Heart left ventricle (tissue), 16 donors: ENCODE data around the gene ILF2. TPM values are rescaled to one million over a fixed set of nuclear protein-coding genes. Genes with fewer than 3 reads are reported as not detected.

Source experiments
- ATAC-seq, 4 donors: fragments of 200-7000 bp; cut with Tn5 transposase; one replicate each; pipeline ENCODE4 v1.9.1; 2020 to 2022; ENCODE audit warnings: moderate library complexity in 4 of 4, mild to moderate bottlenecking in 3 of 4, moderate number of reproducible peaks in 1 of 4
- DNase-seq, 5 donors: peaks; one replicate each; pipeline ENCODE4 v3.0.0-alpha.2; 2020
- H3K27ac ChIP-seq, 12 donors: fragments of 200-600 bp; sonication (generic) in 4 of 12; one replicate each; pipeline versions ENCODE4 v1.5.0 to v1.8.0; 2016 to 2022; ENCODE audit warnings: mild to moderate bottlenecking in 2 of 12
- H3K27me3 ChIP-seq, 9 donors: fragments of 200-600 bp; sonication (generic) in 2 of 9; one replicate each; pipeline versions ENCODE4 v1.5.1 to v1.8.0; 2016 to 2022; ENCODE audit warnings: mild to moderate bottlenecking in 3 of 9
- H3K36me3 ChIP-seq, 9 donors: fragments of 200-600 bp; sonication (generic) in 2 of 9; one replicate each; pipeline versions ENCODE4 v1.5.0 to v1.8.0; 2018 to 2022; ENCODE audit warnings: mild to moderate bottlenecking in 2 of 9
- H3K4me1 ChIP-seq, 12 donors: fragments of 200-600 bp; sonication (generic) in 4 of 12; one replicate each; pipeline versions ENCODE4 v1.5.0 to v1.8.0; 2016 to 2022; ENCODE audit warnings: mild to moderate bottlenecking in 3 of 12
- H3K4me3 ChIP-seq, 12 donors: fragments of 200-600 bp; sonication (generic) in 4 of 12; one replicate each; pipeline versions ENCODE4 v1.5.0 to v1.8.0; 2017 to 2022; ENCODE audit warnings: mild to moderate bottlenecking in 9 of 12, moderate library complexity in 4 of 12
- H3K9me3 ChIP-seq, 12 donors: fragments of 200-600 bp; sonication (generic) in 4 of 12; one replicate each; pipeline versions ENCODE4 v1.5.0 to v1.8.0; 2016 to 2022; ENCODE audit warnings: mild to moderate bottlenecking in 1 of 12
- CTCF ChIP-seq, 12 donors: fragments of 200-600 bp; sonication (generic) in 4 of 12; IDR thresholded peaks; one replicate each; pipeline versions ENCODE4 v1.5.0 to v1.8.0; 2018 to 2022; ENCODE audit warnings: antibody characterized with exemption in 12 of 12, mild to moderate bottlenecking in 5 of 12
- POLR2A ChIP-seq, 2 donors: fragments of 450-650 bp; IDR thresholded peaks; one replicate each; pipeline ENCODE4 v1.6.1; 2017; ENCODE audit warnings: antibody characterized with exemption in 2 of 2, mild to moderate bottlenecking in 2 of 2, moderate library complexity in 2 of 2
- WGBS, 4 donors: extraction: QIAGEN DNeasy Blood & Tissue Kit in 2 of 4; methylation state at CpG; one replicate each; pipeline versions ENCODE4 v1.1.5 to v1.1.7; 2013 to 2018; 5-methylcytosine and 5-hydroxymethylcytosine counted together
- intact Hi-C, 10 donors: fragments of 100-400 bp; cut with DNase I; formaldehyde crosslinking; loops; one replicate each; pipeline versions ENCODE4 v1.11.1 to v1.14.2; 2022
- polyA plus RNA-seq, 2 donors: library from polyadenylated mRNA; stranded (reverse); fragments of 200-250 nt; gene quantifications; one replicate each; pipeline ENCODE4 v1.2.3, GENCODE V29; 2013
- total RNA-seq, 9 donors: library from RNA; depleted of rRNA in 2 of 9; stranded (reverse); fragments of >200 nt in 2 of 9; fragmentation: NEBNext Ultra II Directional in 3 of 9; extraction: Animal tissue kit (Norgen Biotek cat#: 25700) in 3 of 9; gene quantifications; one replicate each; pipeline versions ENCODE4 v1.1.0 to v1.2.4, GENCODE V29; 2016 to 2023
- donor health status: ischemic (EF 13 %, LVEDD 7.1; RV severe dilation, severe dysfunction).
- donor health status: healthy with polysubstance abuse.
- donor health status: DM: no; HTN: yes; CAD: no.
- donor health status: DM: no; HTN: no; CAD: no.
- donor health status: ischemic (EF 25% LVEDD 6.9; RV normal size, moderate dysfunction).
- donor health status: ischemic (EF 25% LVEDD 5.7; RV mildly dilated, moderate dysfunction).
- donor health status: healthy.
- donor health status: DM: yes; HTN: yes; CAD: no.
- donor health status: ischemic (EF 35%, LVEDD 5.7; RV mildly dilated, moderate dysfunction).
- donor health status: nonischemic (EF 11% LVEDD 7.7; RV severe dilation, severe dysfunction).
- donor health status: DM: yes; HTN: yes; CAD: no.
- donor health status: PGD.
- donor health status: ischemic (EF 29% LVEDD 5.4; RV normal size, mild dysfunction).
- donor health status: nonischemic (EF 23%, LVEDD 6.1; RV moderate dilation, normal function).

The ILF2 gene
- total and polyA plus RNA-seq, 11 donors: 22.1 to 163 (median 74.2) TPM

DNA sequence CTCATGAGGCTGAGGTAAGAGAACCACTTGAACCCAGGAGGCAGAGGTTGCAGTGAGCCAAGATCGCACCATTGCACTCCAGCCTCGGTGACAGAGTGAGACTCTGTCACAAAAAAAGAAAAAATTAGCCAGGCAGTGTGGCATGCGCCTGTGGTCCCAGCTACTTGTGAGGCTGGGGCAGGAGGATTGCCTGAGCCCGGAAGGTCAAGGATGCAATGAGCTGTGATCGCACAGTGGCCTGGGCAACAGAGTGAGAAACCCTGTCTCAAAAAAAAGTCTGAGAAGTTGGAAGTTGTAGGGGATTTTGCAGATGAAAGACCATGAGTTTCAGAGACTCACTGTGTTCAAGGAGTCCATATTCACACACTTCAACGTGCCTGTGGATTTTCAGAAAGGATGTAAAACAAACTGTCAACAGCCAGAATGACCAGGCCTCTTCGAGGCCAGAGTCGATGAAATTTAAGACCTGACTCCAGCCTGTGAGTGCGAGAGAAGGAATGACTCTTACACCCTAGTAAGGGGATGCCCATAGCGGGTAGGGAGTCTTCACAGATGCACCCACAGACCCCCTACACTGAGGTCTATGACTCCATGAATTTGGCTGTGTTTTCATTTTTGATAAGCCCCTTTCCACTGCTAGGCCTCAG lies 45.7 kb downstream of the ILF2 start:
- peak overlapping the region in 1 of 12 donors; percentile 95 for H3K27ac ChIP-seq
- intact Hi-C loops: no loop called here
- no peaks in the 10 kb centered on the region for H3K9me3 ChIP-seq
- peaks cover 0 to 58% (median 35%) of the 10 kb centered on the region in 12 donors for H3K4me1 ChIP-seq
- no peak overlapping the region for H3K4me3 ChIP-seq
- DNase-seq: no peak
- peaks cover 0 to 43% (median 13%) of the 10 kb centered on the region in 9 donors for H3K36me3 ChIP-seq
- TF ChIP-seq POLR2A (IDR thresholded peaks at IDR 0.05) (no peak), CTCF (IDR thresholded peaks at IDR 0.05) (no peak)
- WGBS, 4 donors: 73 to 89% (median 85%) methylated on average over 9 to 10 of the region's 10 CpGs
- H3K27me3 ChIP-seq: no peaks in the 10 kb centered on the region
- no peak for ATAC-seq

DNA sequence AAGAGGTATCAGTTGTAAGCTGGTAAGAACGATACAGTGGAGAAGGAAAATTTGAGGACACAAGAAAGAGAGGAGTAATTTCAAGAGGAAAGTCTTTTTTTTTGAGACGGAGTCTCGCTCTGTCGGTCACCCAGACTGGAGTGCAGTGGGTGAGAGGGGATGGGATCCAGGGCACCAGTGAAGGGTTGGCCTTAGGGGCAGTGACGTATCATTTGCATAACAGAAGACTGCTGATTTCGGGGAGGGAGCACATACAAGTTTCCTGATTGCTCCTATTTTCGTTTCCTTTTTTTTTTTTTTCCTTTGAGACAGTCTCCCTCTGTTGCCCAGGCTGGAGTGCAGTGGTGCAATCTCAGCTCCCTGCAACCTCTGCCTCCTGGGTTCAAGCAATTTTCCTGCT lies 47.7 kb downstream of the ILF2 start:
- Histone ChIP-seq H3K27ac (peak overlapping the region in 2 of 12 donors; percentile 24 to 95), H3K36me3 (peaks cover 0 to 63% (median 29%) of the 10 kb centered on the region in 9 donors), H3K9me3 (no peaks in the 10 kb centered on the region), H3K4me1 (peaks cover 0 to 53% (median 29%) of the 10 kb centered on the region in 12 donors), H3K4me3 (no peak overlapping the region), H3K27me3 (no peaks in the 10 kb centered on the region)
- intact Hi-C loops: no loop called here
- no peak for ATAC-seq
- no peak for TF ChIP-seq POLR2A (IDR thresholded peaks at IDR 0.05)
- no peak for TF ChIP-seq CTCF (IDR thresholded peaks at IDR 0.05)
- no peak for DNase-seq
- 76 to 85% (median 82%) methylated on average over 7 of the region's 7 CpGs for WGBS, 4 donors

- peaks cover 0 to 55% (median 30%) of the 10 kb centered on the region in 9 donors for H3K36me3 ChIP-seq
- TF ChIP-seq CTCF (IDR thresholded peaks at IDR 0.05) (no peak), POLR2A (IDR thresholded peaks at IDR 0.05) (no peak)
- DNase-seq (no peak), ATAC-seq (no peak)
- H3K9me3 ChIP-seq: no peaks in the 10 kb centered on the region
- intact Hi-C loops: loop anchor here in 5 of 10 donors (2.0 to 5.0 kb wide), 4 partner anchors 46 to 107 kb away; no protein-coding TSS in a partner anchor
- 96 to 97% (median 96%) methylated on average over 6 of the region's 6 CpGs for WGBS, 4 donors
- H3K4me1 ChIP-seq: peaks cover 0 to 35% (median 24%) of the 10 kb centered on the region in 12 donors
- no peak overlapping the region for H3K4me3 ChIP-seq
- no peaks in the 10 kb centered on the region for H3K27me3 ChIP-seq
- H3K27ac ChIP-seq: no peak overlapping the region
Observed at GRCh38 chr1:153619171-153619570, 51.6 kb downstream of the ILF2 start.

DNA sequence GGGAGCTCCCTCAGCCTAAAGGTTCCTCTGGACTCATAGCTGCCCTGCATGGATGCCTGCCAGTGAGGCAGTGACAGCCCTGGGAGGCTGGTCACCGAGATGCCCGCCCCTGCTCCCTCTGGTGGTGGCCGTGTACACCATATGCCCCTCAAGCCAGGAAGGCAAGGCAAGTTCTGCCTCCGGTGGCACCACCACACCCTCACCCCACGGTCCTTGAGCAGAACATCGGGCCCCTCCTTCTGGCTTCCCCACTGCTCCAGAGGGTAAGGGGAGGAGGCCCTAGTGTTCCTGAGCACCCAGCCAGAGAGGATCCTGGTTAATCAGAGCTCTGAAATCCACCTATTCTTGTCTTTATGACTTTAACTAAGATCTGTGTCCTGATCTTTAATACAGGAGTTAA lies 53.1 kb downstream of the ILF2 start:
- TF ChIP-seq POLR2A (IDR thresholded peaks at IDR 0.05): no peak
- peak in 11 of 12 donors; percentile 44 to 87 (median 61) for TF ChIP-seq CTCF (IDR thresholded peaks at IDR 0.05)
- H3K27me3 ChIP-seq: no peaks in the 10 kb centered on the region
- DNase-seq (peak; percentile 75 to 88 (median 81)), ATAC-seq (peak; percentile 57 to 82 (median 68))
- H3K27ac ChIP-seq: peak overlapping the region in 9 of 12 donors; percentile 35 to 74 (median 63)
- H3K4me1 ChIP-seq: peaks cover 0 to 32% (median 21%) of the 10 kb centered on the region in 12 donors
- no peak overlapping the region for H3K4me3 ChIP-seq
- H3K36me3 ChIP-seq: peaks cover 0 to 40% (median 29%) of the 10 kb centered on the region in 9 donors
- no peaks in the 10 kb centered on the region for H3K9me3 ChIP-seq
- intact Hi-C loops: loop anchor here in 7 of 10 donors (1.0 to 5.0 kb wide), 6 partner anchors 45 to 105 kb away; no protein-coding TSS in a partner anchor
- whole genome bisulfite sequencing, 4 donors: 0 to 54% (median 42%) methylated on average over 2 to 6 of the region's 6 CpGs
